WTC11 (cell line): ENCODE results near the gene TMIGD1.

ENCODE experiments used
- CREB1 ChIP-seq: sonication (generic); formaldehyde crosslinking; IDR thresholded peaks from 2 replicates; pipeline ENCODE4 v1.8.0; 2023; ENCODE audit warnings: mild to moderate bottlenecking, missing genetic modification reagents
- CTCF ChIP-seq: fragments of 200-600 bp; IDR thresholded peaks from 2 replicates; pipeline ENCODE4 v1.8.0; 2022; ENCODE audit warnings: antibody characterized with exemption
- IRF2 ChIP-seq: sonication (generic); formaldehyde crosslinking; IDR thresholded peaks from 2 replicates; pipeline ENCODE4 v1.8.0; 2022; ENCODE audit warnings: low read depth, missing genetic modification reagents, borderline replicate concordance
- JUN ChIP-seq: sonication (generic); formaldehyde crosslinking; IDR thresholded peaks from 2 replicates; pipeline ENCODE4 v1.8.0; 2023; ENCODE audit warnings: mild to moderate bottlenecking, missing genetic modification reagents
- MLX ChIP-seq: sonication (generic); formaldehyde crosslinking; IDR thresholded peaks from 2 replicates; pipeline ENCODE4 v1.8.1; 2023; ENCODE audit warnings: mild to moderate bottlenecking, missing genetic modification reagents, moderate library complexity
- NFE2L1 ChIP-seq: sonication (generic); formaldehyde crosslinking; IDR thresholded peaks from 2 replicates; pipeline ENCODE4 v1.8.1; 2023; ENCODE audit warnings: missing genetic modification reagents
- TEAD4 ChIP-seq: sonication (generic); formaldehyde crosslinking; IDR thresholded peaks from 2 replicates; pipeline ENCODE4 v1.8.0; 2022; ENCODE audit warnings: mild to moderate bottlenecking, missing genetic modification reagents
- USF1 ChIP-seq: sonication (generic); formaldehyde crosslinking; IDR thresholded peaks from 2 replicates; pipeline ENCODE4 v1.8.0; 2022; ENCODE audit warnings: mild to moderate bottlenecking, missing genetic modification reagents
- ZBTB43 ChIP-seq: sonication (generic); formaldehyde crosslinking; IDR thresholded peaks from 2 replicates; pipeline ENCODE4 v1.8.1; 2023; ENCODE audit warnings: mild to moderate bottlenecking, missing genetic modification reagents
- ZNF416 ChIP-seq: fragments of 250-450 bp; sonication (Bioruptor Pico); IDR thresholded peaks from 2 replicates; pipeline ENCODE4 v1.9.0; 2021; ENCODE audit warnings: mild to moderate bottlenecking, inconsistent platforms
- ZNF423 ChIP-seq: fragments of 250-450 bp; sonication (Bioruptor Pico); IDR thresholded peaks from 2 replicates; pipeline ENCODE4 v2.1.2; 2022; ENCODE audit warnings: mild to moderate bottlenecking, moderate library complexity

GRCh38 chr17:30275911-30276310 lies 57.9 kb downstream of the TMIGD1 start:
- TF ChIP-seq ZBTB43 (CRISPR knock-in tag) (no peak), IRF2 (CRISPR knock-in tag) (no peak), CREB1 (CRISPR knock-in tag) (no peak), CTCF (no peak), MLX (CRISPR knock-in tag) (no peak), TEAD4 (CRISPR knock-in tag) (no peak), ZNF416 (CRISPR knock-in tag) (no peak), JUN (CRISPR knock-in tag) (no peak), ZNF423 (no peak), USF1 (CRISPR knock-in tag) (no peak), NFE2L1 (CRISPR knock-in tag) (no peak)
